HEK293 (cell line): ENCODE data around the gene LPCAT2.

ENCODE experiments used
- CTCF ChIP-seq: fragments of 450-650 bp; formaldehyde crosslinking; IDR thresholded peaks from 2 replicates; pipeline ENCODE4 v1.5.1; 2016; ENCODE audit warnings: missing biosample characterization, missing genetic modification characterization
- FEZF1 ChIP-seq: fragments of 450-650 bp; formaldehyde crosslinking; IDR thresholded peaks from 2 replicates; pipeline ENCODE4 v1.5.1; 2016; ENCODE audit warnings: missing biosample characterization, missing genetic modification characterization
- GLI4 ChIP-seq: fragments of 450-650 bp; formaldehyde crosslinking; IDR thresholded peaks from 2 replicates; pipeline ENCODE4 v1.5.1; 2016; ENCODE audit warnings: missing biosample characterization, missing genetic modification characterization
- REST ChIP-seq: fragments of 450-650 bp; formaldehyde crosslinking; IDR thresholded peaks from 2 replicates; pipeline ENCODE4 v1.5.1; 2016; ENCODE audit warnings: missing biosample characterization, missing genetic modification characterization
- SALL2 ChIP-seq: fragments of 450-650 bp; formaldehyde crosslinking; IDR thresholded peaks from 2 replicates; pipeline ENCODE4 v1.5.0; 2017; ENCODE audit warnings: missing biosample characterization, mild to moderate bottlenecking, missing genetic modification characterization, borderline replicate concordance
- ZNF10 ChIP-seq: fragments of 450-650 bp; formaldehyde crosslinking; IDR thresholded peaks from 2 replicates; pipeline ENCODE4 v1.5.1; 2017; ENCODE audit warnings: missing biosample characterization, missing genetic modification characterization
- ZNF239 ChIP-seq: fragments of 450-650 bp; formaldehyde crosslinking; IDR thresholded peaks from 2 replicates; pipeline ENCODE4 v1.5.1; 2016; ENCODE audit warnings: missing biosample characterization, missing genetic modification characterization
- ZNF274 ChIP-seq, 2 experiments: fragments of 200-500 bp in 1 of 2; fragments of 450-650 bp in 1 of 2; sonication (Bioruptor generic) in 1 of 2; formaldehyde crosslinking in 1 of 2; IDR thresholded peaks; 2 replicates each; pipeline versions ENCODE4 v1.5.1 to v1.6.1; 2014 to 2016; ENCODE audit warnings: borderline replicate concordance in 1 of 2, inconsistent platforms in 1 of 2, low read length in 1 of 2, missing biosample characterization in 1 of 2, missing genetic modification characterization in 1 of 2
- ZNF354C ChIP-seq: fragments of 450-650 bp; formaldehyde crosslinking; IDR thresholded peaks from 2 replicates; pipeline ENCODE4 v1.5.1; 2016; ENCODE audit warnings: missing biosample characterization, missing genetic modification characterization, low read depth, borderline replicate concordance
- ZSCAN16 ChIP-seq: fragments of 450-650 bp; formaldehyde crosslinking; IDR thresholded peaks from 2 replicates; pipeline ENCODE4 v1.5.1; 2016; ENCODE audit warnings: missing biosample characterization, missing genetic modification characterization

GRCh38 chr16:55501549-55502322 lies 7.1 kb upstream of the LPCAT2 start:
- TF ChIP-seq CTCF (tag by site-specific recombination), result no peak
- no peak for TF ChIP-seq REST (tag by site-specific recombination)
- TF ChIP-seq ZSCAN16 (tag by site-specific recombination), result no peak
- no peak for TF ChIP-seq ZNF274 (IDR thresholded peaks at IDR 0.05; ENCODE audit: low read length)
- TF ChIP-seq ZNF274 (tag by site-specific recombination; IDR thresholded peaks at IDR 0.05; ENCODE audit: borderline replicate concordance), result no peak
- no peak for TF ChIP-seq ZNF354C (tag by site-specific recombination)
- no peak for TF ChIP-seq GLI4 (tag by site-specific recombination)
- TF ChIP-seq ZNF239 (tag by site-specific recombination), result no peak
- TF ChIP-seq SALL2 (tag by site-specific recombination), result no peak
- TF ChIP-seq FEZF1, result no peak
- no peak for TF ChIP-seq ZNF10
